SK-N-SH treated with all-trans-retinoic acid at 6 μM for 48 hours (cell line): ENCODE measurements around the gene ANO3.

Experiments used
- ATAC-seq: fragments of 200-7000 bp; cut with Tn5 transposase; 3 replicates; pipeline ENCODE4 v1.9.1; 2020; ENCODE audit warnings: mild to moderate bottlenecking, moderate library complexity
- ARNTL ChIP-seq: fragments of 450-650 bp; formaldehyde crosslinking; IDR thresholded peaks from 2 replicates; pipeline ENCODE4 v1.5.0; 2020; ENCODE audit warnings: low read depth, mild to moderate bottlenecking, moderate library complexity, borderline replicate concordance
- BACH2 ChIP-seq: fragments of 250-450 bp; sonication (Bioruptor Pico); IDR thresholded peaks from 2 replicates; pipeline ENCODE4 v1.9.0; 2021; ENCODE audit warnings: mild to moderate bottlenecking, borderline replicate concordance
- CREB5 ChIP-seq: fragments of 250-450 bp; sonication (Bioruptor Pico); IDR thresholded peaks from 2 replicates; pipeline ENCODE4 v1.5.1; 2020; ENCODE audit warnings: low read depth, mild to moderate bottlenecking, moderate library complexity
- CSDC2 ChIP-seq: fragments of 250-450 bp; sonication (Bioruptor Pico); IDR thresholded peaks from 2 replicates; pipeline ENCODE4 v1.5.0; 2020; ENCODE audit warnings: mild to moderate bottlenecking, moderate library complexity
- ESRRG ChIP-seq: fragments of 250-450 bp; sonication (Bioruptor Pico); IDR thresholded peaks from 2 replicates; pipeline ENCODE4 v1.6.1; 2021; ENCODE audit warnings: mild to moderate bottlenecking
- GLIS3 ChIP-seq: fragments of 250-450 bp; sonication (Bioruptor Pico); IDR thresholded peaks from 2 replicates; pipeline ENCODE4 v1.5.0; 2020; ENCODE audit warnings: mild to moderate bottlenecking, moderate library complexity
- ISL1 ChIP-seq: fragments of 250-450 bp; sonication (Bioruptor Pico); IDR thresholded peaks from 2 replicates; pipeline ENCODE4 v2.1.2; 2022; ENCODE audit warnings: mild to moderate bottlenecking, moderate library complexity
- OSR1 ChIP-seq: fragments of 250-450 bp; sonication (Bioruptor Pico); IDR thresholded peaks from 2 replicates; pipeline ENCODE4 v1.8.0; 2022; ENCODE audit warnings: moderate library complexity, mild to moderate bottlenecking, inconsistent platforms
- PPARA ChIP-seq: fragments of 250-450 bp; sonication (Bioruptor Pico); IDR thresholded peaks from 2 replicates; pipeline ENCODE4 v1.5.0; 2020; ENCODE audit warnings: mild to moderate bottlenecking, borderline replicate concordance
- RARB ChIP-seq: fragments of 250-450 bp; sonication (Bioruptor Pico); IDR thresholded peaks from 2 replicates; pipeline ENCODE4 v1.8.0; 2021; ENCODE audit warnings: mild to moderate bottlenecking, moderate library complexity
- SNAI2 ChIP-seq: fragments of 250-450 bp; sonication (Bioruptor Pico); IDR thresholded peaks from 2 replicates; pipeline ENCODE4 v1.5.0; 2020; ENCODE audit warnings: mild to moderate bottlenecking, moderate library complexity
- TCF4 ChIP-seq: fragments of 250-450 bp; sonication (Bioruptor Pico); IDR thresholded peaks from 2 replicates; pipeline ENCODE4 v1.8.0; 2021; ENCODE audit warnings: mild to moderate bottlenecking, moderate library complexity, borderline replicate concordance
- TOX ChIP-seq: fragments of 250-450 bp; sonication (Bioruptor Pico); IDR thresholded peaks from 2 replicates; pipeline ENCODE4 v1.8.0; 2021; ENCODE audit warnings: mild to moderate bottlenecking, moderate library complexity, borderline replicate concordance
- ZC3H10 ChIP-seq: fragments of 250-450 bp; sonication (Bioruptor Pico); IDR thresholded peaks from 2 replicates; pipeline ENCODE4 v1.5.1; 2021; ENCODE audit warnings: mild to moderate bottlenecking, moderate library complexity
- ZNF565 ChIP-seq: fragments of 450-650 bp; formaldehyde crosslinking; conservative IDR thresholded peaks from 2 replicates; pipeline ENCODE4 v1.5.0; 2020; ENCODE audit warnings: low read depth, mild to moderate bottlenecking, moderate library complexity
- ZNF70 ChIP-seq: fragments of 450-650 bp; formaldehyde crosslinking; IDR thresholded peaks from 2 replicates; pipeline ENCODE4 v1.5.0; 2020; ENCODE audit warnings: mild to moderate bottlenecking, moderate library complexity
- ZNF8 ChIP-seq: fragments of 450-650 bp; formaldehyde crosslinking; IDR thresholded peaks from 2 replicates; pipeline ENCODE4 v1.5.0; 2020; ENCODE audit warnings: mild to moderate bottlenecking, moderate library complexity
- TF ChIP-seq, protein P1 (sequence below): fragments of 250-450 bp; sonication (Bioruptor Pico); IDR thresholded peaks from 2 replicates; pipeline ENCODE4 v1.8.0; 2021; ENCODE audit warnings: low read depth, mild to moderate bottlenecking, moderate library complexity, borderline replicate concordance
- TF ChIP-seq, protein P2 (sequence below): fragments of 250-450 bp; sonication (Bioruptor Pico); IDR thresholded peaks from 2 replicates; pipeline ENCODE4 v1.8.0; 2020; ENCODE audit warnings: mild to moderate bottlenecking, moderate library complexity, borderline replicate concordance
- TF ChIP-seq, protein P3 (sequence below): fragments of 250-450 bp; sonication (Bioruptor Pico); IDR thresholded peaks from 2 replicates; pipeline ENCODE4 v1.5.1; 2021; ENCODE audit warnings: mild to moderate bottlenecking, moderate library complexity
- TF ChIP-seq, protein P4 (sequence below): fragments of 250-450 bp; sonication (Bioruptor Pico); IDR thresholded peaks from 2 replicates; pipeline ENCODE4 v1.5.0; 2020; ENCODE audit warnings: mild to moderate bottlenecking, moderate library complexity

Gene ANO3

DNA sequence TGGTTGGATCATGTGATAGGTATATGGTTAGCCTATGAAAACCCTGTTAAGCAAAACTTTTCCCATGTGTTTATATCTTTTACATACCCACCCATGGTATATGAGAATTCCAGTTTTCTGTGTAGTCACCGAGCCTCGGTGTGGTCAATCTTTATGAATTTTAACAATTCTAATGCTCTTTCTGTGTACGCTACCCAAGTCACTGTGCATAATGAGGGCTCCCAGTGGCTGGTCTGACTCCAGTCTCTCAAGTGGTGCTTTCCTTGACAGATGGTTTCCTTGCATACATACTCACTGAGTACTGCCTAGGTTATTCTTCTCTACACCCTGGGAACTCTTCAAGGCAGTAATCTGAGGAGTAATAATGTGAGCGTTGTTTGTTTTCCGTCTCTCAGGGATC is 222.5 kb downstream of the ANO3 start (continued):
- TF ChIP-seq, protein P1, sequence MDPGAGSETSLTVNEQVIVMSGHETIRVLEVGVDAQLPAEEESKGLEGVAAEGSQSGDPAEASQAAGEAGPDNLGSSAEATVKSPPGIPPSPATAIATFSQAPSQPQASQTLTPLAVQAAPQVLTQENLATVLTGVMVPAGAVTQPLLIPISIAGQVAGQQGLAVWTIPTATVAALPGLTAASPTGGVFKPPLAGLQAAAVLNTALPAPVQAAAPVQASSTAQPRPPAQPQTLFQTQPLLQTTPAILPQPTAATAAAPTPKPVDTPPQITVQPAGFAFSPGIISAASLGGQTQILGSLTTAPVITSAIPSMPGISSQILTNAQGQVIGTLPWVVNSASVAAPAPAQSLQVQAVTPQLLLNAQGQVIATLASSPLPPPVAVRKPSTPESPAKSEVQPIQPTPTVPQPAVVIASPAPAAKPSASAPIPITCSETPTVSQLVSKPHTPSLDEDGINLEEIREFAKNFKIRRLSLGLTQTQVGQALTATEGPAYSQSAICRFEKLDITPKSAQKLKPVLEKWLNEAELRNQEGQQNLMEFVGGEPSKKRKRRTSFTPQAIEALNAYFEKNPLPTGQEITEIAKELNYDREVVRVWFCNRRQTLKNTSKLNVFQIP, result no peak
- no peak for TF ChIP-seq ZNF8 (CRISPR knock-in tag)
- TF ChIP-seq ZNF70, result no peak
- no peak for TF ChIP-seq TCF4
- no peak for TF ChIP-seq SNAI2
- TF ChIP-seq, protein P2, sequence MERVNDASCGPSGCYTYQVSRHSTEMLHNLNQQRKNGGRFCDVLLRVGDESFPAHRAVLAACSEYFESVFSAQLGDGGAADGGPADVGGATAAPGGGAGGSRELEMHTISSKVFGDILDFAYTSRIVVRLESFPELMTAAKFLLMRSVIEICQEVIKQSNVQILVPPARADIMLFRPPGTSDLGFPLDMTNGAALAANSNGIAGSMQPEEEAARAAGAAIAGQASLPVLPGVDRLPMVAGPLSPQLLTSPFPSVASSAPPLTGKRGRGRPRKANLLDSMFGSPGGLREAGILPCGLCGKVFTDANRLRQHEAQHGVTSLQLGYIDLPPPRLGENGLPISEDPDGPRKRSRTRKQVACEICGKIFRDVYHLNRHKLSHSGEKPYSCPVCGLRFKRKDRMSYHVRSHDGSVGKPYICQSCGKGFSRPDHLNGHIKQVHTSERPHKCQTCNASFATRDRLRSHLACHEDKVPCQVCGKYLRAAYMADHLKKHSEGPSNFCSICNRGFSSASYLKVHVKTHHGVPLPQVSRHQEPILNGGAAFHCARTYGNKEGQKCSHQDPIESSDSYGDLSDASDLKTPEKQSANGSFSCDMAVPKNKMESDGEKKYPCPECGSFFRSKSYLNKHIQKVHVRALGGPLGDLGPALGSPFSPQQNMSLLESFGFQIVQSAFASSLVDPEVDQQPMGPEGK, result no peak

DNA sequence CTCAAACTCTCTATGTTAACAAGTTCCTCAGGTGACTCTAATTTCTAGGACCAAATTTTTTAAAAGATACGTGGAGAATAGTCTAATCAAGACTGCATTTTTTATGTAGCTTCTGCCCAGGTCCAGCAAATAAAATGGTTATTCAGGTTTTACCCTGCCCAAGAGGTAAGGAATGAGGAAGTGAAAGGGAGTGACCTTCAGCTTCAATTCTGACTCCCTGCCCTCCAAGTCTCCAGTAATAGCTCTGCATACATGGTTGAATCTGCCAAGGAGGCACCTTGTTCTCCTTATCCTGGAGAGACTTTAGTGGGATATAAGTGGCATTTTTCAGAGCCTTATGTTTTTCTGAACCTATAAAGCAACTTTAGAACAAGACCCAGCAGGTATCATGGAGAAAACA is 224.7 kb downstream of the ANO3 start:
- ATAC-seq, result no peak
- no peak for TF ChIP-seq CREB5 (CRISPR knock-in tag)
- TF ChIP-seq, protein P1, result no peak
- no peak for TF ChIP-seq TOX (CRISPR knock-in tag)
- no peak for TF ChIP-seq ZNF565
- TF ChIP-seq ZC3H10 (CRISPR knock-in tag), result no peak
- TF ChIP-seq RARB (CRISPR knock-in tag), result no peak
- no peak for TF ChIP-seq ESRRG (CRISPR knock-in tag)
- TF ChIP-seq, all 23 proteins: peak for 0

- TF ChIP-seq TCF4 (no peak), BACH2 (CRISPR knock-in tag) (no peak), CSDC2 (no peak), RARB (CRISPR knock-in tag) (no peak), ISL1 (CRISPR knock-in tag) (no peak), GLIS3 (no peak), ZNF8 (CRISPR knock-in tag) (no peak), CREB5 (CRISPR knock-in tag) (no peak), OSR1 (CRISPR knock-in tag) (no peak), ARNTL (CRISPR knock-in tag) (no peak), ZC3H10 (CRISPR knock-in tag) (no peak), PPARA (CRISPR knock-in tag) (no peak)
- TF ChIP-seq, protein P3, sequence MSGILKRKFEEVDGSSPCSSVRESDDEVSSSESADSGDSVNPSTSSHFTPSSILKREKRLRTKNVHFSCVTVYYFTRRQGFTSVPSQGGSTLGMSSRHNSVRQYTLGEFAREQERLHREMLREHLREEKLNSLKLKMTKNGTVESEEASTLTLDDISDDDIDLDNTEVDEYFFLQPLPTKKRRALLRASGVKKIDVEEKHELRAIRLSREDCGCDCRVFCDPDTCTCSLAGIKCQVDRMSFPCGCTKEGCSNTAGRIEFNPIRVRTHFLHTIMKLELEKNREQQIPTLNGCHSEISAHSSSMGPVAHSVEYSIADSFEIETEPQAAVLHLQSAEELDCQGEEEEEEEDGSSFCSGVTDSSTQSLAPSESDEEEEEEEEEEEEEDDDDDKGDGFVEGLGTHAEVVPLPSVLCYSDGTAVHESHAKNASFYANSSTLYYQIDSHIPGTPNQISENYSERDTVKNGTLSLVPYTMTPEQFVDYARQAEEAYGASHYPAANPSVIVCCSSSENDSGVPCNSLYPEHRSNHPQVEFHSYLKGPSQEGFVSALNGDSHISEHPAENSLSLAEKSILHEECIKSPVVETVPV (CRISPR knock-in tag), result no peak
- TF ChIP-seq, protein P4, sequence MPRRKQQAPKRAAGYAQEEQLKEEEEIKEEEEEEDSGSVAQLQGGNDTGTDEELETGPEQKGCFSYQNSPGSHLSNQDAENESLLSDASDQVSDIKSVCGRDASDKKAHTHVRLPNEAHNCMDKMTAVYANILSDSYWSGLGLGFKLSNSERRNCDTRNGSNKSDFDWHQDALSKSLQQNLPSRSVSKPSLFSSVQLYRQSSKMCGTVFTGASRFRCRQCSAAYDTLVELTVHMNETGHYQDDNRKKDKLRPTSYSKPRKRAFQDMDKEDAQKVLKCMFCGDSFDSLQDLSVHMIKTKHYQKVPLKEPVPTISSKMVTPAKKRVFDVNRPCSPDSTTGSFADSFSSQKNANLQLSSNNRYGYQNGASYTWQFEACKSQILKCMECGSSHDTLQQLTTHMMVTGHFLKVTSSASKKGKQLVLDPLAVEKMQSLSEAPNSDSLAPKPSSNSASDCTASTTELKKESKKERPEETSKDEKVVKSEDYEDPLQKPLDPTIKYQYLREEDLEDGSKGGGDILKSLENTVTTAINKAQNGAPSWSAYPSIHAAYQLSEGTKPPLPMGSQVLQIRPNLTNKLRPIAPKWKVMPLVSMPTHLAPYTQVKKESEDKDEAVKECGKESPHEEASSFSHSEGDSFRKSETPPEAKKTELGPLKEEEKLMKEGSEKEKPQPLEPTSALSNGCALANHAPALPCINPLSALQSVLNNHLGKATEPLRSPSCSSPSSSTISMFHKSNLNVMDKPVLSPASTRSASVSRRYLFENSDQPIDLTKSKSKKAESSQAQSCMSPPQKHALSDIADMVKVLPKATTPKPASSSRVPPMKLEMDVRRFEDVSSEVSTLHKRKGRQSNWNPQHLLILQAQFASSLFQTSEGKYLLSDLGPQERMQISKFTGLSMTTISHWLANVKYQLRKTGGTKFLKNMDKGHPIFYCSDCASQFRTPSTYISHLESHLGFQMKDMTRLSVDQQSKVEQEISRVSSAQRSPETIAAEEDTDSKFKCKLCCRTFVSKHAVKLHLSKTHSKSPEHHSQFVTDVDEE (CRISPR knock-in tag), result no peak
- TF ChIP-seq, protein P1, result no peak
- no peak for ATAC-seq
Observed at GRCh38 chr11:26557666-26558065, 225.7 kb downstream of the ANO3 start.
